ENCODE results near the gene THOP1.

Gene THOP1

GRCh38 chr19:2762783-2763496, 22.4 kb upstream of the THOP1 start:
- no peak for DNase-seq

GRCh38 chr19:2763687-2764086, 21.6 kb upstream of the THOP1 start:
- no peak for DNase-seq

GRCh38 chr19:2764945-2765344, 20.4 kb upstream of the THOP1 start:
- DNase-seq: no peak

GRCh38 chr19:2765376-2765775, 19.9 kb upstream of the THOP1 start:
- no peak for DNase-seq

GRCh38 chr19:2766594-2767372, 18.5 kb upstream of the THOP1 start:
- no peak for DNase-seq

- DNase-seq: no peak
Observed at GRCh38 chr19:2767688-2768087, 17.6 kb upstream of the THOP1 start.

GRCh38 chr19:2768365-2769132, 16.8 kb upstream of the THOP1 start:
- DNase-seq: no peak

GRCh38 chr19:2769218-2769617, 16.1 kb upstream of the THOP1 start:
- DNase-seq: no peak

GRCh38 chr19:2770055-2771013, 15.0 kb upstream of the THOP1 start:
- DNase-seq: no peak

GRCh38 chr19:2771786-2772674, 13.3 kb upstream of the THOP1 start:
- DNase-seq: no peak

GRCh38 chr19:2774083-2774679, 11.1 kb upstream of the THOP1 start:
- DNase-seq: no peak

- no peak for DNase-seq
Observed at GRCh38 chr19:2774953-2775555, 10.2 kb upstream of the THOP1 start.

GRCh38 chr19:2775556-2776430, 9.5 kb upstream of the THOP1 start:
- peak; percentile 54 for DNase-seq

GRCh38 chr19:2777952-2778683, 7.2 kb upstream of the THOP1 start:
- DNase-seq: no peak

- DNase-seq: no peak
Observed at GRCh38 chr19:2779121-2779740, 6.1 kb upstream of the THOP1 start.

GRCh38 chr19:2780284-2780683, 5.0 kb upstream of the THOP1 start:
- DNase-seq: no peak

- no peak for DNase-seq
Observed at GRCh38 chr19:2782329-2782935, 2.9 kb upstream of the THOP1 start.
